ENCODE measurements around the gene TPO.

DNA sequence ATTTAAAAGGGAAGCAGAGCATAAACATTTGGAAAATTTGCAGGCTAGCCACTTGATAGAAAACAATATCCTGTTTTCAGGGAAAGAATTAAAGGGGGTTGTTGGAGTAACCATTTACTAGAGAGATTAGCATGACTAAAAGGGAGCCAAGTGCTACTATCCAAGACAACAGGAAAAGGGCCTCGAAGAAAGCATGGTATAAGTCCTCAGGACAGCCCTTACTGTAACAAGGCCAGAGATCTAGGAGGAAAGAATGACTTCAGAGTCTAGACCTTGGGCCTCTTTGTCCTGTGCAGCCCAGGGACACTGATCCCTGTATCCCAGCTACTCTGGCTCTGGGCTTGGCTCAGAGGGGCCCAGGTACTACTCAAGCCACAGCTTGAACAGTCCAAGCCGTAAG is 16.6 kb downstream of the TPO start:
- TF ChIP-seq TAF1 (IDR thresholded peaks at IDR 0.05; ENCODE audit: borderline replicate concordance, insufficient read depth, low read length) (no peak), POLR2AphosphoS5 (IDR thresholded peaks at IDR 0.05; ENCODE audit: low read depth, low read length) (no peak)

All from PFSK-1 (cell line).